Measurements from ENCODE around the gene NRL. TPM values are rescaled to one million over a fixed set of nuclear protein-coding genes. Genes with fewer than 3 reads are reported as not detected.

Gene NRL
- total and polyA plus RNA-seq, 10 of the 15 experiments (the other 5 are each of a cell fraction or from before 2014, with no cell fraction given), result 0.11 to 4.4 (median 2.2) TPM

DNA sequence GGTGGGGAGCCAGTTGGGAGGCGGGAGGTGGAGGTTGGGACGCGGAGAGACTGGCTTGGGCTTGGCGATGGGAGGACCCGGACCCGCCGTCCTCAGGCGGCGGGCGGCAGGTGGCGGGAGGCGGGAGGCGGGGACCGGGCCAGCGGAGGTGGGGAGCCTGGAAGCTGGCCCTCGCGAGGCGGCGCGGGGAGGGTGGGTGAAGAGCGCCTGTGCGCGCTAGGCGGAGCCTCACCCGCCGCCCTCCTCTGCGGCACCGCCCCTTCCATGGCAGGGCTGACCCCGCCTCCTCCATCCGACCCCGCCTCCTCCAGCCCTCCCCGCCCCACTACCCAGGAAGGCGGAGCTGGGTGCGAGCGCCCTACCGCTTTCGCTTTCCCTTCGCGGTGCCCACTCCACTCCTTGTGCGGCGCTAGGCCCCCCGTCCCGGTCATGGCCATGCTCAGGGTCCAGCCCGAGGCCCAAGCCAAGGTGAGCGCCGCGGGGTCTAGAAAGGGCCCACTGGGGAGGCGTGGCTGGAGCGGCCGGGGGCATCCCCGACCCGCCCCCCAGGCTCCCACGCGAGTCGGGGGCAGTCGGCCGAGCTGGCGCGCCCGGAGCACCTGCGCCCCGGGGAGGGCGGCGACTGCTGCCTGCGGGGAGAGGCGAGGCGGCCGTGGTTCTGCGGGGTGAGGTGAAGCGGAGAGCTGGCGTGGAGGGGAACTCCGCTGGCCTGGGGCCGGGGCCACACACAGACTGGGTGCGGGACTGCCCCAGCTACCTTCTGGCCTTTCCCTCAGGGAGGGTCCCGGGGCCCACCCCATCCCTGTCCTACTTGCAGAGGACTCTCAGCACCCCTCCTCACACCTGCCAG, 21.3 kb upstream of the NRL start, which contains the start of gene PSME1 (continued):
- TF ChIP-seq HCFC1 (IDR thresholded peaks at IDR 0.05; ENCODE audit: low read length) (0 out of 2 replicates have a peak, but pooled peaks have one; percentile 17), ZSCAN29 (IDR thresholded peaks at IDR 0.05) (no peak), SUZ12 (IDR thresholded peaks at IDR 0.05; ENCODE audit: unreplicated experiment) (no peak), MXI1 (IDR thresholded peaks at IDR 0.05; ENCODE audit: low read depth, low read length) (peak; percentile 84), SPI1 (IDR thresholded peaks at IDR 0.05; ENCODE audit: borderline replicate concordance, insufficient read depth, low read depth, low read length) (no peak), RELA (IDR thresholded peaks at IDR 0.05; ENCODE audit: borderline replicate concordance, partially characterized antibody) (peak; percentile 79), EGR1 (IDR thresholded peaks at IDR 0.05; ENCODE audit: borderline replicate concordance in 1 of 2, low read depth in 2 of 2, low read length in 2 of 2) (0 out of 3 replicates have a peak, but pooled peaks of 1 of the 2 experiments have one; percentile 27)
- TF ChIP-seq, protein P1, sequence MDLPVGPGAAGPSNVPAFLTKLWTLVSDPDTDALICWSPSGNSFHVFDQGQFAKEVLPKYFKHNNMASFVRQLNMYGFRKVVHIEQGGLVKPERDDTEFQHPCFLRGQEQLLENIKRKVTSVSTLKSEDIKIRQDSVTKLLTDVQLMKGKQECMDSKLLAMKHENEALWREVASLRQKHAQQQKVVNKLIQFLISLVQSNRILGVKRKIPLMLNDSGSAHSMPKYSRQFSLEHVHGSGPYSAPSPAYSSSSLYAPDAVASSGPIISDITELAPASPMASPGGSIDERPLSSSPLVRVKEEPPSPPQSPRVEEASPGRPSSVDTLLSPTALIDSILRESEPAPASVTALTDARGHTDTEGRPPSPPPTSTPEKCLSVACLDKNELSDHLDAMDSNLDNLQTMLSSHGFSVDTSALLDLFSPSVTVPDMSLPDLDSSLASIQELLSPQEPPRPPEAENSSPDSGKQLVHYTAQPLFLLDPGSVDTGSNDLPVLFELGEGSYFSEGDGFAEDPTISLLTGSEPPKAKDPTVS (IDR thresholded peaks at IDR 0.05; ENCODE audit: low read depth, low read length), result no peak

DNA sequence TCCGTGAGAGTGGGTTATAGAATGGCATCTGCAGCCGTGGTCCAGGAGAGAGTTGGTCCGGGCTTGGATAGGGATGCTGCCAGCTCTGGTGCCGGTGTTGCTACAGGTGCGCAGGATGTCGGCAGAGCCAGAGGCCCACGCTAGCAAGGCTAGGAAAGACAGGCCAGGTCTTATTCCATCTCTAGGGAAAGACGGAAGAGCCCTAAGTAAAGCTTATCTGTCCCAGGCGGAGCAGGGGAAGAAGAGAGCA, 20.8 kb upstream of the NRL start:
- Histone ChIP-seq H3K27ac (ENCODE audit: control insufficient read depth, insufficient read depth) (peak overlapping the region; percentile 68; the same call in 1 of the 2 replicates), H3K4me3 (peak overlapping the region; percentile 66), H3K27me3 (replicated peaks in 1 of 2; ENCODE audit: control insufficient read depth in 2 of 2, insufficient read depth in 2 of 2, low read length in 1 of 2) (no peaks in the 10 kb centered on the region), H3K79me2 (ENCODE audit: control insufficient read depth, insufficient read depth, low read length) (peaks cover 46% of the 10 kb centered on the region), H3K9me3 (replicated peaks; ENCODE audit: control insufficient read depth, insufficient read depth, low read length) (no peaks in the 10 kb centered on the region), H4K20me1 (ENCODE audit: control insufficient read depth, insufficient read depth) (no peaks in the 10 kb centered on the region), H3K4me2 (ENCODE audit: control insufficient read depth, insufficient read depth) (peak overlapping the region; percentile 82), H2AFZ (ENCODE audit: control insufficient read depth, low read depth, low read length) (peak overlapping the region; percentile 83), H3K4me1 (ENCODE audit: control insufficient read depth, insufficient read depth, low read length) (peaks cover 40% of the 10 kb centered on the region), H3K36me3 (ENCODE audit: control insufficient read depth in 2 of 2, insufficient read depth in 2 of 2, low read length in 1 of 2) (peaks cover 8 to 12% of the 10 kb centered on the region in 2 experiments; a peak in 3 of 4 replicates), H3K9ac (ENCODE audit: control insufficient read depth, insufficient read depth, low read length) (peak overlapping the region; percentile 71)
- CTCF ChIA-PET, result interaction anchor here (1.0 to 4.9 kb wide), 7 partner anchors 11 to 171 kb away, joined by 3 to 39 read pairs (median 5); partner anchors contain the start of genes DCAF11, IRF9, NRL and PSME2
- no TSS peak for BruUV-seq (replicated peaks)
- intact Hi-C loops (cut with micrococcal nuclease; ENCODE audit: unreplicated experiment), result no loop called here
- RAD21 ChIA-PET (ENCODE audit: unreplicated experiment), result interaction anchor here (1.0 to 6.8 kb wide), 13 partner anchors 8 to 110 kb away, joined by 3 to 69 read pairs (median 8); partner anchors contain the start of genes DCAF11, IRF9, MDP1 and NRL
- FAIRE-seq, result no peak
- 1% methylated on average over 9 of the region's 9 CpGs for WGBS (ENCODE audit: insufficient coverage, insufficient replicate concordance, low lambda C conversion rate, missing lambda C conversion rate)
- SMC1A ChIA-PET (ENCODE audit: uncharacterized antibody, unreplicated experiment), result interaction anchor here (1.5 to 7.7 kb wide), 6 partner anchors 10 to 107 kb away, joined by 5 to 70 read pairs (median 20); partner anchors contain the start of genes DCAF11, IRF9, NRL and PSME2
- no peak for DNase-seq (ENCODE audit: low read depth, low spot score)
- in situ Hi-C loops (cut with MboI), result no loop called here
- POLR2A ChIA-PET, result interaction anchor here (0.8 to 11.6 kb wide), 15 partner anchors 9 to 135 kb away, joined by 3 to 276 read pairs (median 6); partner anchors contain the start of genes DCAF11, IPO4, IRF9 and NRL
- ATAC-seq, result no peak
- TF ChIP-seq SMAD5 (IDR thresholded peaks at IDR 0.05; ENCODE audit: low read depth) (0 out of 2 replicates have a peak, but pooled peaks have one; percentile 0), IKZF2 (IDR thresholded peaks at IDR 0.05) (peak; percentile 5 to 41; a peak in 1 of 4 replicates), RB1 (IDR thresholded peaks at IDR 0.05; ENCODE audit: borderline replicate concordance) (peak; percentile 61; the same call in 1 of the 2 replicates)
- TF ChIP-seq, protein P2, sequence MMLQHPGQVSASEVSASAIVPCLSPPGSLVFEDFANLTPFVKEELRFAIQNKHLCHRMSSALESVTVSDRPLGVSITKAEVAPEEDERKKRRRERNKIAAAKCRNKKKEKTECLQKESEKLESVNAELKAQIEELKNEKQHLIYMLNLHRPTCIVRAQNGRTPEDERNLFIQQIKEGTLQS (IDR thresholded peaks at IDR 0.05; ENCODE audit: borderline replicate concordance, extremely low read depth, low read depth, low read length), result no peak
- TF ChIP-seq, protein P3, sequence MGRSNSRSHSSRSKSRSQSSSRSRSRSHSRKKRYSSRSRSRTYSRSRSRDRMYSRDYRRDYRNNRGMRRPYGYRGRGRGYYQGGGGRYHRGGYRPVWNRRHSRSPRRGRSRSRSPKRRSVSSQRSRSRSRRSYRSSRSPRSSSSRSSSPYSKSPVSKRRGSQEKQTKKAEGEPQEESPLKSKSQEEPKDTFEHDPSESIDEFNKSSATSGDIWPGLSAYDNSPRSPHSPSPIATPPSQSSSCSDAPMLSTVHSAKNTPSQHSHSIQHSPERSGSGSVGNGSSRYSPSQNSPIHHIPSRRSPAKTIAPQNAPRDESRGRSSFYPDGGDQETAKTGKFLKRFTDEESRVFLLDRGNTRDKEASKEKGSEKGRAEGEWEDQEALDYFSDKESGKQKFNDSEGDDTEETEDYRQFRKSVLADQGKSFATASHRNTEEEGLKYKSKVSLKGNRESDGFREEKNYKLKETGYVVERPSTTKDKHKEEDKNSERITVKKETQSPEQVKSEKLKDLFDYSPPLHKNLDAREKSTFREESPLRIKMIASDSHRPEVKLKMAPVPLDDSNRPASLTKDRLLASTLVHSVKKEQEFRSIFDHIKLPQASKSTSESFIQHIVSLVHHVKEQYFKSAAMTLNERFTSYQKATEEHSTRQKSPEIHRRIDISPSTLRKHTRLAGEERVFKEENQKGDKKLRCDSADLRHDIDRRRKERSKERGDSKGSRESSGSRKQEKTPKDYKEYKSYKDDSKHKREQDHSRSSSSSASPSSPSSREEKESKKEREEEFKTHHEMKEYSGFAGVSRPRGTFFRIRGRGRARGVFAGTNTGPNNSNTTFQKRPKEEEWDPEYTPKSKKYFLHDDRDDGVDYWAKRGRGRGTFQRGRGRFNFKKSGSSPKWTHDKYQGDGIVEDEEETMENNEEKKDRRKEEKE (IDR thresholded peaks at IDR 0.05), result no peak

Data from GM12878 (cell line).